CD4-positive, alpha-beta T cell treated with Interleukin-6 at 100 ng/mL for 8 hours (primary cell): ENCODE results near the gene GSK3A.
"Not testable (repeated sequence)": the region's sequence is repeated elsewhere in the genome, so short reads cannot be mapped to it uniquely, and the experiment has no call there.

Experiments used
- DNase-seq: peaks from one replicate; pipeline ENCODE4 v3.0.0-alpha.2; 2020; ENCODE audit warnings: mixed read lengths, low spot score

Gene GSK3A

GRCh38 chr19:42268142-42268703 lies 25.8 kb upstream of the GSK3A start:
- DNase-seq: peak; percentile 100

GRCh38 chr19:42267644-42268141 lies 25.3 kb upstream of the GSK3A start:
- DNase-seq: no peak

GRCh38 chr19:42266928-42267603 lies 24.7 kb upstream of the GSK3A start:
- not testable (repeated sequence) for DNase-seq

DNA sequence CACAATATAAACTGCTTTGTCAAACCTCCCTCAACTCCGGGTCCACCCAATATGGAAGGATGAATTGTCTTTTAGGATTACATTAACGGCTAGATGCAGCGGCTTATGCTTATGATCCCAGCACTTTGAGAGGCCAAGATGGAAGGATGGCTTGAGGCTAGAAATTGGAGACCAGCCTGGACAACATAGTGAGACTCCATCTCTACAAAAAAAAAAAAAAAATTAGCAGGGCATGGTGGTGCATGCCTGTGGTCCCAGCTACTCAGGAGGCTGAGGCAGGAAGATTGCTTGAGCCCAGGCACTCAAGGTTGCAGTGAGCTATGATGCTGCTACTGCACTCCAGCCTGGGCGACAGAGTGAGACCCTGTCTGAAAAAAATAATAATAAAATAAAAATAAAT lies 23.7 kb upstream of the GSK3A start:
- DNase-seq: not testable (repeated sequence)

- no peak for DNase-seq
Observed at GRCh38 chr19:42261763-42262162, 19.4 kb upstream of the GSK3A start.

DNA sequence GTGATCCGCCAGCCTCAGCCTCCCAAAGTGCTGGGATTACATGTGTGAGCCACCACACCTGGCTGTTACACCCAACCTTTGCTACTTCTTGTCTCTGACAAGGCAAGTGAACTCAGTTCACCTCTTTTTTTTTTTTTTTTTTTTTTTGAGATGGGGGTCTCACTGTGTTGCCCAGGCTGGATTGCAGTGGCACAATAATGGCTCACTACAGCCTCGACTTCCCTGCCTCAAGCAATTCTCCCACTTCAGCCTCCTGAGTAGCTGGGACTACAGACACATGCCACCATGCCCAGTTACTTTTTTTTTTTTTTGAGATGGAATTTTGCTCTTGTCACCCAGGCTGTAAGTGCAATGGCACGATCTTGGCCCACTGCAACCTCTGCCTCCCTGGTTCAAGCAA lies 15.4 kb upstream of the GSK3A start:
- DNase-seq: not testable (repeated sequence)

DNA sequence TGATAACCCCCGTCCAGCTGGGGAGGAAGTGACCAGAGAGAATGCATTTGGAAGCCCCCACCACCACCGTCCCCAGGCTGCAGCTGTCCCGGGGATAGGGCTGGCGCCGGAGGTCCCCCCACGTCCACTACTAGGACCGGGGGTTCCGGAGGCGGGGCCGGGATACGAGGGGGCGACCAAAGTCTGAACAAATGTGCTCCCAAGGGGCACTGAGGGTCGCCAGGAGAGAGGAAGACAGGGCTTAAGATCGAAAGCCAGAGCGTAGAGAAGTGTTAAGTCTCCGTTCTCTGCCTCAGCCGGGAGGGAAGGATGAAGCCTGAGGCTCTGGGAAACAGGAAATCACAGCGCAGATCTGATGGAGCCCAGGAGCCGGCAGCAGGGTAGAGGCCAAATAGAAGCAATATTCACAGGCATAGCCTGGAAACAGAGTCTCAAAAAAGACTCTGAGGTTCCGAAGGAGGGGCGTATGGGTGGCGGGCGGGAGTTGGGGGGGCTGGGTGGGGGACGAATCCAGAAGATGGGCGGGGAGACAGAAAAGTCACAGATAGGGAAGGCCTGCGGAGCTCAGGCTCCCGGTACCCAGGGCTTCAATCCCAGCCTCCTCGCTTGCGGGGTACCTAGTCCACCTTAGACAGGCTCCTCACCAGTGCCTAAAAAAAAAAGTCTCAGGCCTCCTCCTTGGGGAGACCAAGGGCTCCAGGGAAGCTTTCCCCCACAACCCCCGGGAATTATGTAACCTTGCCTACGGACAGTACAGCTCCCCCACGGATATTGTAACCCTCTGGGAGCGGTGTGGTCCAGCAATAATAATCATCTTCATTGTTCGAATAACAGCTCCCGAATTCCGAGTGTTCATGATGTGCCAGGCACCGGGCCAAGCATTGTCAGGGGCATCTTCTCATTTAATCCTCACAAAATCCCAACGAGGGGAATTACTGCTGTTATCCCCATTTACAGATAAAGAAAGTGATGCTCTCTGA lies 13.7 kb upstream of the GSK3A start:
- DNase-seq: no peak

GRCh38 chr19:42254850-42255765 lies 12.7 kb upstream of the GSK3A start, which contains the start of gene ERF:
TSS of gene ERF (minus strand) at chr19:42255128. CDS start at chr19:42254999, 129 bp downstream.
- peak; percentile 92 for DNase-seq

DNA sequence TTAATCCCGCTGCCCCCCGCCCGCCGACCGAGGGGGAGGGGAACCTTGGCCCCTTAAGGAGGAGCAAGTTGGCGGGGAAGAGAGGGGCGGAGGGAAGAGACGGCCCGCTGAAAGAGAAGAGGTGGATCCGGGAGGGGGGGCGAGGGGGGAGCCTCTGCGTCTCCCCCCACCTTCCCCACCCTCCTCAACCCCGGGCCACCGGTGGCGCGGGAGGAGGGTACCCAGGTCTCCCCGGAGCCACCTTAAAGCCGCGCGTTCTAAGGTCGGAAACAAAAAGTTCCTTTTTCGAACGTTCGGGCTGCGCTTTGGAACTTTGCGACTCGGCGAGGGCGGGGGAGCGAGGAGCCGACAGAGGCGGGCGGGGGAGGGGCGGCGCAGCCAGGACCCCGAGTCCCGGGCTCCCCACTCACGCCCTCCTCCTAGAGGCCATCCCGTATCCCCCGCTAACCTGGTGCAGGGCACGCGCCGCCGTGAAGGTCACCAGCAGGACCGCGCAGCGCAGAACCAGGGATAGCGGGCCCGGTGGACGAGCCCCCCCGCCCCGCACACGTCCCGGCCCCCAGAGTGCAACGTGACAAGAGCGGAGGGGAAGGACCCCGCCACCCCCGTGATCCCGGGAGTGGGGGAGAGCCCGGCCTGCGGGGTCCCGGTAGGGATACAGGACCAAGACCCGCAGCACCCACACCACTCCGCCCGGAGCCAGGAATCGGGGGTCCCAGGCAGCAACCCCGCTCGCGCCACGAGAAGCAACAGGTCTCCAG lies 11.9 kb upstream of the GSK3A start:
- DNase-seq: peak; percentile 75

DNA sequence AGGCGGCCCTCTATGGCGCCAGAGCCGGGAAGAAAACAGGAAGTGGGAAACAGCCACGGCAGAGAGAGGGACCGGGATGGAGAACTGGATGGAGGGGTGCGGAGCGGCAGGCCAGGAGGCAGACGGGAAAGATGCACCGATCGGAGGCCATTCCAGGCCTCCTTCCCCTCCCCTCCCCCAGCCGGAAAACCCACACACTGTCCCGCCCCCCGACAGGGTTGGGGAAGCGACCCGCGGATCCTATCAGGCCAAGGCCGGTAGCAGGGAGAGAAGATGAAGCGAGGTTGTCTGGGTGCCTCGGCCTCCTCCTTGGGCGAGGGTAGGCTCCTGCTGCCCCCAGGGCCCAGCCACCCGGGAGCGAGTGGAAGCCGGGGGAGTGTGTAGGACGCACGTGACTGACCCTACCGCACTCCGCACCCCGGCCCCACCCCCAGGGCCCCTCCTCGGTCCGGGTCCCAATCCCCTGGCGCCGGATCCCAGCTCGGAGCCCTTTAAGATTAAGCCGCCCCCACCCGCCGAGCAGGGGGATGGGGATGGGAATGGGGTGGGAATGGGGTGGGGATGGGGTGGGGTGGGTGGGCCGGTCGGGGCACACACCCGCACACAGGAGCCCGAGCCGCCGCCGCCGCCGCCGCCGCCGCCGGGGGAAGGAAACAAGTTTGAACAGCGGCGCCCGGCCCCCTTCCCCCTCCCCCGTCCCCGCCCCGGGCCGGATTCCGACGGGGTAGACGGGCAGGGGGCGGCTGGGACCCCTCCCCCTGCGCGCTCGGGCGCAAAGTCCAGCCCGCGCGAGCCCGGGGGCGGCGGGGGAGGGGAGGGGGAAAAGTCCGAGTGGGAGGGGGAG lies 11.1 kb upstream of the GSK3A start:
- DNase-seq: peak; percentile 41

- no peak for DNase-seq
Observed at GRCh38 chr19:42252365-42253244, 10.2 kb upstream of the GSK3A start.

DNA sequence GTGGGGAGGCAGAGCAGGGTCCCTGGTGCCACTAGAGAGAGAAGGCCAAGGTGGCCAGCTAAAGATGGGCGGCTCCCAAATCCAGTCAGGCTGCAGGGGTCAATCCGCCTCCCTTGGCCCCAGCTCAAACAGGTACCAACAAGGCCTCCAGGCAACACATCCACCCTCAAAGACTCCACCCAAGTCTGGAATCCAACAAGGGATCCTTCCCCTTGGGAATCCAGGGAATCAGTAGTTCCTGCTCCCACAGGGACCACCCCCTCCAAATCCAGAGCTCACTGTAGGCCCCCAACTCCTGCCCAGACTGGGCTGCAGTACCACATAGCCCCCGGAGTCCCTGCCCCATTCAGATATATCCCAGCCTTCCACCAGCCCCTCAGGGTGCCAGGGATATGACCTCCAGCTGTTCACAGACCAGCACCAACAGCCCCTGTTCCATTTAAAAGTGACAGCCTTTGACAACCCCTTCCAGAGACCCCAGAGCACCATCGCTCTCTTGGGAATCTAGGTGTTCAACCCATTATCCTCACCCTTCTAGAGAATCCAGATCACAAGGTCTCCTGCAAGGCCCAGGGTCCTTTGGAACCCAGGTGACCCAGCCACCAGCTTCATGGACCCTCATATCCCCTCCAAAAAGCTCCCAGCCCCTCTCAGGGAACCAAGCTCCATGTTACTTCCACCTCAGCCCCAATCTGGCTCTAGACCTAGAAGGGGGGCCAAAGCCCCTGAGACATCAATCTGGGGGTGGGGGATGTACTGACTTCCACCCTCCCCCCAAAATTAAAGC lies 9.4 kb upstream of the GSK3A start:
- no peak for DNase-seq

- DNase-seq: no peak
Observed at GRCh38 chr19:42250666-42251531, 8.5 kb upstream of the GSK3A start.

- DNase-seq: no peak
Observed at GRCh38 chr19:42250183-42250665, 7.8 kb upstream of the GSK3A start.

DNA sequence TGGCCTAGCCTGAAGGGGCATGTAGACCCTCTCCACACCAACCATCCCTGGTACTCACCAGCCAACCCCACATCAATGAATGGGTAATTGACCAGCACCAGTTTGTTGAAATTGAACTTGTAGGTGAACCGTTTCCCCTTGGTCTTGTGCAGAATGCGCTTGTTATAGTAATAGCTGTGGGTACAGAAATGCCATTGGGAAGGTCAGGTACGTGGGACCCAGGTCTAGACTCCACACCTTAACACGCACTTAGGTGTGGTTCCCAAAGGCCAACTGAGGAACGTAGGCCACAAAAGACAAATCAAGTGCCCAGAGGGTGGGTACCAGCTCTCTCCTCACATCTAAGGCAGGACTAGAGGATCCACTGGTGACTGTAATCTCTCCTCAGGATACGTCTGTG lies 7.4 kb upstream of the GSK3A start:
- no peak for DNase-seq

DNA sequence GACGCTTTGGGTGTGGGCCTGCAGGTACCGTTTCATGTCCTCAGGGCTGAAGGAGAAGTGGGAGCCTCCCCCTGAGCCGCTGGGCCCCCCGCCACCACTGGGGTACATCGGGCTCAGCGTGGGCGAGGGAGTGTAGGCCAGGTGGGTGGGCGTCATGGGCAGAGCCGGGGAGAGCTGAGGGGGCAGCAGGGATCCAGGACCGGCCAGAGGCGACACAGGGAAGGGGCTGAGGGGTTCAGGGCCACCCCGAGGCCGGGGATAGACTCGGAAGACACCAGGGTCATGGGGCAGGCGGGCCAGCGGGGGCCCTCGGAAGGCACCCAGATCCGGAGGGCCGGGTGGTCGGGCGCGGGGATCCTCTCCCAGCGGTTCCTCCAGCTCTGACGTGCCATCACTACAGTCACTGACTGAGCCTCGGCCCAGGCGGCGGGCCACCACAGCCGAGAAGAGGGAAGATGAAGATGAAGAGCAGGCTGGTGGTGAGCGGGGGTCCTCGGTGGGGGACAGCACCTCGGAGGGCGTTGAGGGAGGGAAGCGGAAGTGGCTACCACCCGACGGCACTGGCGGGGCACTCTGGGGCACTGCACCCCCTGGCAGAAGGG lies 6.8 kb upstream of the GSK3A start:
- DNase-seq: no peak
